Measurements from ENCODE around the gene PKNOX2. TPM values are rescaled to one million over a fixed set of nuclear protein-coding genes. Genes with fewer than 3 reads are reported as not detected.

The PKNOX2 gene
- total RNA-seq, 6 experiments from 2014 or later = 0.10 TPM; not detected in 5

GRCh38 chr11:125272821-125273220 is 108.3 kb downstream of the PKNOX2 start:
- Mint-ChIP-seq H3K9me3 (no peaks in the 10 kb centered on the region), H3K36me3 (ENCODE audit: low read depth) (no peaks in the 10 kb centered on the region), H3K4me1 (ENCODE audit: low read depth) (peaks cover 20% of the 10 kb centered on the region; the same call in 1 of the 2 replicates), H3K4me3 (no peak overlapping the region), H3K27me3 (ENCODE audit: insufficient read depth) (peaks cover 17% of the 10 kb centered on the region), H3K27ac (no peak overlapping the region)
- no peak for TF ChIP-seq CTCF (IDR thresholded peaks at IDR 0.05)
- DNase-seq = no peak

GRCh38 chr11:125273519-125274000 is 109.0 kb downstream of the PKNOX2 start:
- DNase-seq = no peak
- no peak overlapping the region for H3K27ac Mint-ChIP-seq
- H3K36me3 Mint-ChIP-seq (ENCODE audit: low read depth) = no peaks in the 10 kb centered on the region
- H3K27me3 Mint-ChIP-seq (ENCODE audit: insufficient read depth) = peaks cover 16% of the 10 kb centered on the region
- H3K4me3 Mint-ChIP-seq = no peak overlapping the region
- H3K4me1 Mint-ChIP-seq (ENCODE audit: low read depth) = peaks cover 16% of the 10 kb centered on the region; the same call in 1 of the 2 replicates
- no peak for TF ChIP-seq CTCF (IDR thresholded peaks at IDR 0.05)
- no peaks in the 10 kb centered on the region for H3K9me3 Mint-ChIP-seq

GRCh38 chr11:125274309-125274708 is 109.8 kb downstream of the PKNOX2 start:
- Mint-ChIP-seq H3K9me3 (no peaks in the 10 kb centered on the region), H3K36me3 (ENCODE audit: low read depth) (no peaks in the 10 kb centered on the region), H3K27ac (no peak overlapping the region), H3K4me1 (ENCODE audit: low read depth) (peaks cover 9% of the 10 kb centered on the region; the same call in 1 of the 2 replicates), H3K4me3 (no peak overlapping the region), H3K27me3 (ENCODE audit: insufficient read depth) (peaks cover 17% of the 10 kb centered on the region)
- no peak for TF ChIP-seq CTCF (IDR thresholded peaks at IDR 0.05)
- DNase-seq = no peak

DNA sequence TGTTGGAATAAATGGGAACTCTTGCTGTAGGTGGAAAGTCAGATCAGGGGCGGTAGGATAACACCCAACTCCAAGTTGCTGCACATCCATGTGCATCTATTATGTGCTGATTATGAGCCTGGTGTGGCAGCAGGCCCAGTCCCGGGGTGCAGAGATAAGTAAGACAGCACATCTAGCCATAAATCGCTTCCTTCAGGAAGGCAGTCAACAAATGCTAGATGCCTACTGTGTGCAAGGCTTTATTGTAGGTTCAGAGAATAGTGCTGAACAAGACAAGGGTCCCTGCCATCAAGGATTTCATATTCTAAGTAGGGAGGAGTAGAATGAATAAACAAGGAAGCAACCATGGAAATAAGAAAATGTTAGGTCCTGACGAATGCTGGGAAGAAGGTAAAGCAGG is 110.2 kb downstream of the PKNOX2 start:
- no peak overlapping the region for H3K4me3 Mint-ChIP-seq
- no peak for TF ChIP-seq CTCF (IDR thresholded peaks at IDR 0.05)
- no peaks in the 10 kb centered on the region for H3K9me3 Mint-ChIP-seq
- no peak overlapping the region for H3K27ac Mint-ChIP-seq
- peaks cover 7% of the 10 kb centered on the region; the same call in 1 of the 2 replicates for H3K4me1 Mint-ChIP-seq (ENCODE audit: low read depth)
- DNase-seq = no peak
- no peaks in the 10 kb centered on the region for H3K36me3 Mint-ChIP-seq (ENCODE audit: low read depth)
- peaks cover 15% of the 10 kb centered on the region for H3K27me3 Mint-ChIP-seq (ENCODE audit: insufficient read depth)

DNA sequence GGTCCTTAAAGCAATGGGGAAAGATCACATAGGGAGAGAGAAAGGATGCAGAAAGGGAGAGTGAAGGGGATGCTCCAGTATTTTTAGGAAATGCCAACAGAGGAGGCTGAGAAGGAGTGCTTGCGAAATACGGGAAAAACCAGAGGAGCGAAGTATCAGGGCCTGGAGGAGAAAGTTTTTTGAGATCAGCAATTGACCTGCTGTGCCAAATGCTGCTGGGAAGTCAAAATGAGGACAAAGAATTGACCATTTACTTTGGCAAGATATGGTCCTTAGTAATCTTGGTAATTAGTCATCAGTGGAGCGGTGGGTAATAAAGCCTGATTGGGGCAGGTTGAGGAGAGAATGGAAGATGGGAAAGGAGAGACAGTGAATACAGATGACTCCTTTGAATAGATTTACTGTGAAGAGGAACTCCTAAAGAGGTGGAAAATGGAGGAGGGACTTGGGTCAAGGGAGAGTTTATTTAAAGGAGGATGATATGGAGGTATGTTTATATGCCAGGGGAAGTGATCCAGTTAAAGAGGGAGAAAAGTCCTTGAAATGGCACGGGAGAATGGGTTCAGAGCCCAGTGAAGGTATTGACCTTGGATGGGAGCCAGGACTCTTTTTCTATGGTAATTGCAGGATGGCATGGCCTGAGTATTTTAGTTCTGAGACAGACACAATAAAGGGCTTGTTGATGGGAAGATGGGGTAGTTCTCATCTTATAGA is 111.5 kb downstream of the PKNOX2 start:
- no peak overlapping the region for H3K27ac Mint-ChIP-seq
- no peak for TF ChIP-seq CTCF (IDR thresholded peaks at IDR 0.05)
- no peaks in the 10 kb centered on the region for H3K36me3 Mint-ChIP-seq (ENCODE audit: low read depth)
- no peak for DNase-seq
- H3K4me3 Mint-ChIP-seq = no peak overlapping the region
- no peaks in the 10 kb centered on the region for H3K9me3 Mint-ChIP-seq
- H3K4me1 Mint-ChIP-seq (ENCODE audit: low read depth) = peaks cover 7% of the 10 kb centered on the region; the same call in 1 of the 2 replicates
- H3K27me3 Mint-ChIP-seq (ENCODE audit: insufficient read depth) = peaks cover 17% of the 10 kb centered on the region

All from HFFc6 (cell line).